Glutamatergic neuron (in vitro differentiated cells): ENCODE data around the gene DIDO1. TPM values are rescaled to one million over a fixed set of nuclear protein-coding genes. Genes with fewer than 3 reads are reported as not detected.

Experiments used
- DNase-seq: peaks from one replicate; pipeline ENCODE4 v3.0.0; 2022
- H3K27ac Mint-ChIP-seq: one replicate; pipeline ENCODE4 v1.8.0; 2020; ENCODE audit warnings: mild to moderate bottlenecking, mixed read lengths, inconsistent platforms; ENCODE audit not compliant: unreplicated experiment
- H3K27me3 Mint-ChIP-seq: one replicate; pipeline ENCODE4 v1.8.0; 2020; ENCODE audit warnings: mild to moderate bottlenecking, moderate library complexity, mixed read lengths, inconsistent platforms; ENCODE audit not compliant: unreplicated experiment
- H3K36me3 Mint-ChIP-seq: one replicate; pipeline ENCODE4 v1.8.0; 2020; ENCODE audit warnings: mild to moderate bottlenecking, mixed read lengths, inconsistent platforms; ENCODE audit not compliant: unreplicated experiment
- H3K4me1 Mint-ChIP-seq: one replicate; pipeline ENCODE4 v1.8.0; 2020; ENCODE audit warnings: mild to moderate bottlenecking, low read depth, mixed read lengths, inconsistent platforms; ENCODE audit not compliant: unreplicated experiment
- H3K4me3 Mint-ChIP-seq: one replicate; pipeline ENCODE4 v1.8.0; 2020; ENCODE audit warnings: mild to moderate bottlenecking, mixed read lengths, inconsistent platforms; ENCODE audit not compliant: unreplicated experiment
- H3K9me3 Mint-ChIP-seq: one replicate; pipeline ENCODE4 v1.8.0; 2020; ENCODE audit warnings: mild to moderate bottlenecking, moderate library complexity, mixed read lengths, inconsistent platforms; ENCODE audit not compliant: unreplicated experiment
- CTCF ChIP-seq: fragments of 200-600 bp; sonication (generic); IDR thresholded peaks from one replicate; pipeline ENCODE4 v1.5.0; 2021; ENCODE audit not compliant: partially characterized antibody, unreplicated experiment
- total RNA-seq: library from RNA; stranded (reverse); fragmentation: NEBNext Ultra II Directional; extraction: Animal tissue kit (Norgen Biotek cat#: 25700); gene quantifications from one replicate; pipeline ENCODE4 v1.2.1, GENCODE V29; 2021; ENCODE audit not compliant: unreplicated experiment

The DIDO1 gene
- total RNA-seq, 1 donor from 2014 or later = 77.8 TPM

- no peak for TF ChIP-seq CTCF
- Mint-ChIP-seq H3K4me3 (peak overlapping the region; percentile 64), H3K9me3 (peaks cover 5% of the 10 kb centered on the region), H3K36me3 (no peaks in the 10 kb centered on the region), H3K27me3 (peaks cover 6% of the 10 kb centered on the region), H3K27ac (peak overlapping the region; percentile 82), H3K4me1 (peaks cover 55% of the 10 kb centered on the region)
- DNase-seq = no peak
Measured at GRCh38 chr20:62913043-62913630, 13.2 kb downstream of the DIDO1 start.

GRCh38 chr20:62911701-62912280, 14.5 kb downstream of the DIDO1 start:
- Mint-ChIP-seq H3K4me3 (no peak overlapping the region), H3K36me3 (no peaks in the 10 kb centered on the region), H3K27me3 (peaks cover 6% of the 10 kb centered on the region), H3K9me3 (peaks cover 5% of the 10 kb centered on the region), H3K27ac (peak overlapping the region; percentile 43), H3K4me1 (peaks cover 46% of the 10 kb centered on the region)
- no peak for DNase-seq
- TF ChIP-seq CTCF = no peak

GRCh38 chr20:62910777-62911497, 15.4 kb downstream of the DIDO1 start:
- no peaks in the 10 kb centered on the region for H3K36me3 Mint-ChIP-seq
- H3K27ac Mint-ChIP-seq = peak overlapping the region; percentile 40
- peaks cover 5% of the 10 kb centered on the region for H3K9me3 Mint-ChIP-seq
- peaks cover 6% of the 10 kb centered on the region for H3K27me3 Mint-ChIP-seq
- no peak for TF ChIP-seq CTCF
- peaks cover 42% of the 10 kb centered on the region for H3K4me1 Mint-ChIP-seq
- no peak for DNase-seq
- no peak overlapping the region for H3K4me3 Mint-ChIP-seq

- Mint-ChIP-seq H3K36me3 (peaks cover 2% of the 10 kb centered on the region), H3K27me3 (peaks cover 6% of the 10 kb centered on the region), H3K4me1 (peaks cover 37% of the 10 kb centered on the region), H3K4me3 (no peak overlapping the region), H3K27ac (peak overlapping the region; percentile 40), H3K9me3 (peaks cover 5% of the 10 kb centered on the region)
- no peak for TF ChIP-seq CTCF
- no peak for DNase-seq
Measured at GRCh38 chr20:62910217-62910766, 16.0 kb downstream of the DIDO1 start.
